Embryonic facial prominence (tissue), 1 donor: ENCODE results near the gene LGALS9.
"Not testable (repeated sequence)": the region's sequence is repeated elsewhere in the genome, so short reads cannot be mapped to it uniquely, and the experiment has no call there.

ENCODE experiments used
- DNase-seq: peaks from one replicate; pipeline ENCODE4 v3.0.0-alpha.2; 2016; ENCODE audit errors: extremely low spot score

Gene LGALS9

GRCh38 chr17:27629260-27629659 is 1.7 kb upstream of the LGALS9 start:
- DNase-seq = not testable (repeated sequence)

GRCh38 chr17:27631411-27631760 is 398 bp downstream of the LGALS9 start:
- no peak for DNase-seq

- DNase-seq = no peak
Observed at GRCh38 chr17:27631897-27632725, 1.1 kb downstream of the LGALS9 start.

- DNase-seq = not testable (repeated sequence)
Observed at GRCh38 chr17:27632766-27633165, 1.8 kb downstream of the LGALS9 start.

- DNase-seq = no peak
Observed at GRCh38 chr17:27633312-27634025, 2.5 kb downstream of the LGALS9 start.

- DNase-seq = no peak
Observed at GRCh38 chr17:27634026-27634335, 3.0 kb downstream of the LGALS9 start.

- no peak for DNase-seq
Observed at GRCh38 chr17:27634776-27635175, 3.8 kb downstream of the LGALS9 start.

GRCh38 chr17:27635275-27635823 is 4.4 kb downstream of the LGALS9 start:
- no peak for DNase-seq

GRCh38 chr17:27636005-27636520 is 5.1 kb downstream of the LGALS9 start:
- DNase-seq = not testable (repeated sequence)

GRCh38 chr17:27637818-27638217 is 6.8 kb downstream of the LGALS9 start:
- DNase-seq = not testable (repeated sequence)

- not testable (repeated sequence) for DNase-seq
Observed at GRCh38 chr17:27638415-27638914, 7.5 kb downstream of the LGALS9 start.

GRCh38 chr17:27640790-27641189 is 9.8 kb downstream of the LGALS9 start:
- DNase-seq = no peak

- DNase-seq = no peak
Observed at GRCh38 chr17:27644586-27644985, 13.6 kb downstream of the LGALS9 start.

- DNase-seq = not testable (repeated sequence)
Observed at GRCh38 chr17:27645621-27646020, 14.6 kb downstream of the LGALS9 start.

GRCh38 chr17:27646232-27646631 is 15.2 kb downstream of the LGALS9 start:
- no peak for DNase-seq

- no peak for DNase-seq
Observed at GRCh38 chr17:27647765-27648164, 16.8 kb downstream of the LGALS9 start.

- not testable (repeated sequence) for DNase-seq
Observed at GRCh38 chr17:27649111-27649571, 18.2 kb downstream of the LGALS9 start.

- no peak for DNase-seq
Observed at GRCh38 chr17:27649929-27650328, 18.9 kb downstream of the LGALS9 start.

- no peak for DNase-seq
Observed at GRCh38 chr17:27650836-27651235, 19.8 kb downstream of the LGALS9 start.

- no peak for DNase-seq
Observed at GRCh38 chr17:27651411-27652345, 20.7 kb downstream of the LGALS9 start.

- DNase-seq = not testable (repeated sequence)
Observed at GRCh38 chr17:27653449-27653971, 22.5 kb downstream of the LGALS9 start.
